Suprapubic skin (tissue), 4 donors: ENCODE data around the gene ABCF2.

ENCODE experiments used
- CTCF ChIP-seq, 2 donors: fragments of 200-600 bp in 1 of 2; fragments of 450-650 bp in 1 of 2; sonication (generic) in 1 of 2; IDR thresholded peaks; one replicate each; pipeline ENCODE4 v1.5.1; 2016 to 2019; ENCODE audit warnings: antibody characterized with exemption in 2 of 2, mild to moderate bottlenecking in 1 of 2, moderate library complexity in 1 of 2
- EP300 ChIP-seq: sonication (generic); formaldehyde crosslinking; IDR thresholded peaks from one replicate; pipeline ENCODE4 v1.6.1; 2017; ENCODE audit warnings: antibody characterized with exemption
- POLR2A ChIP-seq, 2 donors: fragments of 450-650 bp; IDR thresholded peaks; one replicate each; pipeline ENCODE4 v1.6.1; 2017; ENCODE audit warnings: antibody characterized with exemption in 2 of 2, mild to moderate bottlenecking in 2 of 2, moderate library complexity in 2 of 2
- POLR2AphosphoS5 ChIP-seq, 3 donors: sonication (generic); formaldehyde crosslinking; IDR thresholded peaks; one replicate each; pipeline ENCODE4 v1.6.1; 2017; ENCODE audit warnings: antibody characterized with exemption in 3 of 3

- no peak for TF ChIP-seq CTCF (IDR thresholded peaks at IDR 0.05)
- no peak for TF ChIP-seq POLR2A (IDR thresholded peaks at IDR 0.05)
- no peak for TF ChIP-seq EP300
- TF ChIP-seq POLR2AphosphoS5 (IDR thresholded peaks at IDR 0.05) = no peak
Measured at GRCh38 chr7:151238924-151239836, 12.2 kb upstream of the ABCF2 start.
